Measurements from ENCODE around the gene BLOC1S3.

The BLOC1S3 gene

GRCh38 chr19:45146251-45146650, 32.3 kb upstream of the BLOC1S3 start:
- DNase-seq (ENCODE audit: low read depth, low spot score), result no peak

GRCh38 chr19:45146741-45147205, 31.8 kb upstream of the BLOC1S3 start:
- DNase-seq (ENCODE audit: low read depth, low spot score), result no peak

- DNase-seq (ENCODE audit: low read depth, low spot score), result no peak
Observed at GRCh38 chr19:45147835-45148676, 30.5 kb upstream of the BLOC1S3 start.

- no peak for DNase-seq (ENCODE audit: low read depth, low spot score)
Observed at GRCh38 chr19:45149129-45149528, 29.5 kb upstream of the BLOC1S3 start.

GRCh38 chr19:45150180-45150579, 28.4 kb upstream of the BLOC1S3 start:
- DNase-seq (ENCODE audit: low read depth, low spot score), result no peak

GRCh38 chr19:45150751-45151281, 27.8 kb upstream of the BLOC1S3 start:
- DNase-seq (ENCODE audit: low read depth, low spot score), result no peak

- DNase-seq (ENCODE audit: low read depth, low spot score), result no peak
Observed at GRCh38 chr19:45151320-45151719, 27.3 kb upstream of the BLOC1S3 start.

GRCh38 chr19:45151821-45152503, 26.6 kb upstream of the BLOC1S3 start:
- no peak for DNase-seq (ENCODE audit: low read depth, low spot score)

- DNase-seq (ENCODE audit: low read depth, low spot score), result no peak
Observed at GRCh38 chr19:45152504-45153338, 25.9 kb upstream of the BLOC1S3 start.

- DNase-seq (ENCODE audit: low read depth, low spot score), result no peak
Observed at GRCh38 chr19:45153339-45154063, 25.1 kb upstream of the BLOC1S3 start.

GRCh38 chr19:45154064-45154827, 24.3 kb upstream of the BLOC1S3 start:
- no peak for DNase-seq (ENCODE audit: low read depth, low spot score)

GRCh38 chr19:45156011-45156630, 22.5 kb upstream of the BLOC1S3 start:
- no peak for DNase-seq (ENCODE audit: low read depth, low spot score)

- DNase-seq (ENCODE audit: low read depth, low spot score), result no peak
Observed at GRCh38 chr19:45156751-45157150, 21.8 kb upstream of the BLOC1S3 start.

GRCh38 chr19:45158503-45159209, 19.9 kb upstream of the BLOC1S3 start:
- no peak for DNase-seq (ENCODE audit: low read depth, low spot score)

GRCh38 chr19:45159210-45159970, 19.2 kb upstream of the BLOC1S3 start:
- no peak for DNase-seq (ENCODE audit: low read depth, low spot score)

GRCh38 chr19:45159971-45160324, 18.6 kb upstream of the BLOC1S3 start:
- DNase-seq (ENCODE audit: low read depth, low spot score), result no peak

- DNase-seq (ENCODE audit: low read depth, low spot score), result no peak
Observed at GRCh38 chr19:45160870-45161737, 17.5 kb upstream of the BLOC1S3 start, which contains the start of gene NKPD1. TSS of gene NKPD1 (minus strand) at chr19:45160982. CDS start at chr19:45160150, 832 bp downstream.

Measured in iPS DF 19.7 (cell line).